K562 (cell line): ENCODE data around the gene MVP. TPM values are rescaled to one million over a fixed set of nuclear protein-coding genes. Genes with fewer than 3 reads are reported as not detected.

Experiments used
- C11orf30 ChIP-seq: fragments of 450-650 bp; IDR thresholded peaks from 2 replicates; pipeline ENCODE4 v1.6.1; 2016; ENCODE audit warnings: low read depth, mild to moderate bottlenecking
- CBX5 ChIP-seq: IDR thresholded peaks from 2 replicates; pipeline ENCODE4 v1.6.1; 2014; ENCODE audit warnings: low read depth, borderline replicate concordance
- DNMT1 ChIP-seq: fragments of 450-650 bp; IDR thresholded peaks from 2 replicates; pipeline ENCODE4 v1.6.1; 2016; ENCODE audit warnings: antibody characterized with exemption, mild to moderate bottlenecking
- E2F3 ChIP-seq: fragments of 250-450 bp; sonication (Bioruptor Pico); IDR thresholded peaks from 2 replicates; pipeline ENCODE4 v1.4.0; 2020; ENCODE audit warnings: mild to moderate bottlenecking
- GATAD2A ChIP-seq: fragments of 450-650 bp; IDR thresholded peaks from 2 replicates; pipeline ENCODE4 v1.6.1; 2017
- HNRNPLL ChIP-seq: fragments of 200-400 bp; formaldehyde crosslinking; IDR thresholded peaks from 2 replicates; pipeline ENCODE4 v1.6.1; 2017; ENCODE audit warnings: low read length, low read depth, mild to moderate bottlenecking; ENCODE audit not compliant: poor library complexity, severe bottlenecking
- MAFF ChIP-seq: IDR thresholded peaks from 2 replicates; pipeline ENCODE4 v1.6.1; 2012; ENCODE audit warnings: low read length, improper control_type of control experiment
- PCBP2 ChIP-seq: fragments of 200-400 bp; formaldehyde crosslinking; IDR thresholded peaks from 2 replicates; pipeline ENCODE4 v1.6.1; 2018; ENCODE audit warnings: low read length, low read depth, mild to moderate bottlenecking, moderate library complexity; ENCODE audit not compliant: poor library complexity, severe bottlenecking
- POLR2AphosphoS5 ChIP-seq: IDR thresholded peaks from 2 replicates; pipeline ENCODE4 v1.6.1; 2011; ENCODE audit warnings: mild to moderate bottlenecking, low read depth, low read length, moderate library complexity; ENCODE audit not compliant: control insufficient read depth, insufficient read depth
- SRSF3 ChIP-seq: fragments of 200-400 bp; formaldehyde crosslinking; IDR thresholded peaks from 2 replicates; pipeline ENCODE4 v1.6.1; 2016; ENCODE audit warnings: mild to moderate bottlenecking, low read length, moderate library complexity; ENCODE audit not compliant: insufficient read depth
- ZC3H4 ChIP-seq: sonication (generic); formaldehyde crosslinking; IDR thresholded peaks from 2 replicates; pipeline ENCODE4 v1.9.0; 2021; ENCODE audit warnings: missing genetic modification reagents, borderline replicate concordance
- ZNF316 ChIP-seq: fragments of 450-650 bp; IDR thresholded peaks from 2 replicates; pipeline ENCODE4 v1.6.1; 2016
- ZNF444 ChIP-seq: fragments of 250-450 bp; sonication (Bioruptor Pico); IDR thresholded peaks from 2 replicates; pipeline ENCODE4 v1.4.0; 2020; ENCODE audit warnings: mild to moderate bottlenecking, moderate library complexity
- polyA plus RNA-seq, 8 experiments: library from polyadenylated mRNA; depleted of rRNA in 4 of 8; stranded (reverse) in 5 of 8; unstranded in 3 of 8; fragments of >200 nt; fragmentation: Nextera tagmentation in 2 of 8; fragmentation: Illumina TruSeq in 1 of 8; extraction: Ambion mirVana in 2 of 8; extraction: Trizol in 1 of 8; gene quantifications; 2 replicates each; pipeline versions ENCODE4 v1.2.1 to v1.2.3, GENCODE V29; 2011 to 2014; ENCODE audit warnings: inconsistent platforms in 1 of 8, missing spikeins in 1 of 8
- total RNA-seq, 7 experiments: library from RNA; depleted of rRNA in 6 of 7; stranded (reverse); fragments of >200 nt in 6 of 7; fragmentation: Illumina TruSeq in 2 of 7; extraction: Trizol in 2 of 7; gene quantifications; 2 replicates each; pipeline versions ENCODE4 v1.2.1 to v1.2.3, GENCODE V29; 2011 to 2021; ENCODE audit warnings: low replicate concordance in 1 of 7
- TF ChIP-seq, protein P1 (sequence below): fragments of 450-650 bp; formaldehyde crosslinking; IDR thresholded peaks from 2 replicates; pipeline ENCODE4 v1.4.0; 2020; ENCODE audit warnings: mild to moderate bottlenecking
- TF ChIP-seq, protein P2 (sequence below): fragments of 250-450 bp; sonication (Bioruptor Pico); IDR thresholded peaks from 2 replicates; pipeline ENCODE4 v1.5.0; 2021
- TF ChIP-seq, protein P3 (sequence below): sonication (generic); formaldehyde crosslinking; IDR thresholded peaks from 2 replicates; pipeline ENCODE4 v1.8.1; 2023; ENCODE audit warnings: mild to moderate bottlenecking, missing genetic modification reagents
- TF ChIP-seq, protein P4 (sequence below): sonication (generic); IDR thresholded peaks from 2 replicates; pipeline ENCODE4 v1.6.1; 2016
- TF ChIP-seq, protein P5 (sequence below): sonication (generic); formaldehyde crosslinking; IDR thresholded peaks from 2 replicates; pipeline ENCODE4 v1.8.0; 2022; ENCODE audit warnings: mild to moderate bottlenecking, missing genetic modification reagents

Gene MVP
- total and polyA plus RNA-seq, 9 of the 15 experiments (the other 6 are each of a cell fraction or from before 2014, with no cell fraction given): 0.39 to 1.9 (median 0.76) TPM; not detected in 2

DNA sequence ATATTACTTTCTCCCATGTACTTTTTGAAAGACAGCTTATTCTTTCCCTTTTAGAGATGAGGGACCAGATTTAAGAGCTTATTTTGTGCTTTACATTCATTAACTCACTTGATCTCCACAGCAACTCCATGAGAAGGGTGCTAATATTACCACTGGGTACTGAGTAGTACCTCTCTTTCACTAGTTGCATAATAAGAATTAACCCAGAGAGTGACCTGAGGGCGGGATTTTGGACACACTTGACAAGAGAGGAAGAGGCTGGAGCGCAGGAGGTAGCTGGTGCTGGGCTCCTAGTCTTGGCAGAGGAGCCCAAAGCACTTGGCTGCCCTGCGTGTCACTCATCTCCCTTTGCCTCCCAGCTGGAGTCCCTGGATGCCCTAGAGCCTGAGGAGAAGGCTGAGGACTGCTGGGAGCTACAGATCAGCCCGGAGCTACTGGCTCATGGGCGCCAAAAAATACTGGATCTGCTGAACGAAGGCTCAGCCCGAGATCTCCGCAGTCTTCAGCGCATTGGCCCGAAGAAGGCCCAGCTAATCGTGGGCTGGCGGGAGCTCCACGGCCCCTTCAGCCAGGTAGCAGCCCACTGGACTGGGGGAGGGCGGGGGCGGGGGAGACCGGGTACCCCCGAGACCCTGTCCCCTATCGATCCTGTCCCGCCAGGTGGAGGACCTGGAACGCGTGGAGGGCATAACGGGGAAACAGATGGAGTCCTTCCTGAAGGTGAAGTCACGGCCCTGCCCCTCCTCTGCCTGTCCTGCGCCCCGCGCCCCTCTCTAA lies 15.6 kb upstream of the MVP start (continued):
- TF ChIP-seq, protein P1, sequence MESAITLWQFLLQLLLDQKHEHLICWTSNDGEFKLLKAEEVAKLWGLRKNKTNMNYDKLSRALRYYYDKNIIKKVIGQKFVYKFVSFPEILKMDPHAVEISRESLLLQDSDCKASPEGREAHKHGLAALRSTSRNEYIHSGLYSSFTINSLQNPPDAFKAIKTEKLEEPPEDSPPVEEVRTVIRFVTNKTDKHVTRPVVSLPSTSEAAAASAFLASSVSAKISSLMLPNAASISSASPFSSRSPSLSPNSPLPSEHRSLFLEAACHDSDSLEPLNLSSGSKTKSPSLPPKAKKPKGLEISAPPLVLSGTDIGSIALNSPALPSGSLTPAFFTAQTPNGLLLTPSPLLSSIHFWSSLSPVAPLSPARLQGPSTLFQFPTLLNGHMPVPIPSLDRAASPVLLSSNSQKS (CRISPR knock-in tag): no peak
- no peak for TF ChIP-seq HNRNPLL
- TF ChIP-seq, protein P2, sequence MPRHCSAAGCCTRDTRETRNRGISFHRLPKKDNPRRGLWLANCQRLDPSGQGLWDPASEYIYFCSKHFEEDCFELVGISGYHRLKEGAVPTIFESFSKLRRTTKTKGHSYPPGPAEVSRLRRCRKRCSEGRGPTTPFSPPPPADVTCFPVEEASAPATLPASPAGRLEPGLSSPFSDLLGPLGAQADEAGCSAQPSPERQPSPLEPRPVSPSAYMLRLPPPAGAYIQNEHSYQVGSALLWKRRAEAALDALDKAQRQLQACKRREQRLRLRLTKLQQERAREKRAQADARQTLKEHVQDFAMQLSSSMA: 0 out of 2 replicates have a peak, but pooled peaks have one; percentile 21
- TF ChIP-seq ZNF316: no peak
- peak; percentile 79; the same call in 1 of the 2 replicates for TF ChIP-seq SRSF3
- TF ChIP-seq, protein P3, sequence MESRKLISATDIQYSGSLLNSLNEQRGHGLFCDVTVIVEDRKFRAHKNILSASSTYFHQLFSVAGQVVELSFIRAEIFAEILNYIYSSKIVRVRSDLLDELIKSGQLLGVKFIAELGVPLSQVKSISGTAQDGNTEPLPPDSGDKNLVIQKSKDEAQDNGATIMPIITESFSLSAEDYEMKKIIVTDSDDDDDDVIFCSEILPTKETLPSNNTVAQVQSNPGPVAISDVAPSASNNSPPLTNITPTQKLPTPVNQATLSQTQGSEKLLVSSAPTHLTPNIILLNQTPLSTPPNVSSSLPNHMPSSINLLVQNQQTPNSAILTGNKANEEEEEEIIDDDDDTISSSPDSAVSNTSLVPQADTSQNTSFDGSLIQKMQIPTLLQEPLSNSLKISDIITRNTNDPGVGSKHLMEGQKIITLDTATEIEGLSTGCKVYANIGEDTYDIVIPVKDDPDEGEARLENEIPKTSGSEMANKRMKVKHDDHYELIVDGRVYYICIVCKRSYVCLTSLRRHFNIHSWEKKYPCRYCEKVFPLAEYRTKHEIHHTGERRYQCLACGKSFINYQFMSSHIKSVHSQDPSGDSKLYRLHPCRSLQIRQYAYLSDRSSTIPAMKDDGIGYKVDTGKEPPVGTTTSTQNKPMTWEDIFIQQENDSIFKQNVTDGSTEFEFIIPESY (CRISPR knock-in tag): no peak
- TF ChIP-seq CBX5: 0 out of 2 replicates have a peak, but pooled peaks have one; percentile 3
- no peak for TF ChIP-seq E2F3 (CRISPR knock-in tag)
- TF ChIP-seq ZC3H4 (CRISPR knock-in tag): peak; percentile 91; the same call in 1 of the 2 replicates
- peak; percentile 23; the same call in 1 of the 2 replicates for TF ChIP-seq POLR2AphosphoS5
- TF ChIP-seq MAFF: no peak
- no peak for TF ChIP-seq ZNF444 (CRISPR knock-in tag)
- no peak for TF ChIP-seq GATAD2A
- TF ChIP-seq, protein P4, sequence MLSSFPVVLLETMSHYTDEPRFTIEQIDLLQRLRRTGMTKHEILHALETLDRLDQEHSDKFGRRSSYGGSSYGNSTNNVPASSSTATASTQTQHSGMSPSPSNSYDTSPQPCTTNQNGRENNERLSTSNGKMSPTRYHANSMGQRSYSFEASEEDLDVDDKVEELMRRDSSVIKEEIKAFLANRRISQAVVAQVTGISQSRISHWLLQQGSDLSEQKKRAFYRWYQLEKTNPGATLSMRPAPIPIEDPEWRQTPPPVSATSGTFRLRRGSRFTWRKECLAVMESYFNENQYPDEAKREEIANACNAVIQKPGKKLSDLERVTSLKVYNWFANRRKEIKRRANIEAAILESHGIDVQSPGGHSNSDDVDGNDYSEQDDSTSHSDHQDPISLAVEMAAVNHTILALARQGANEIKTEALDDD: peak; percentile 18; the same call in 1 of the 2 replicates
- TF ChIP-seq DNMT1: no peak
- TF ChIP-seq C11orf30: no peak
- no peak for TF ChIP-seq PCBP2
- TF ChIP-seq, protein P5, sequence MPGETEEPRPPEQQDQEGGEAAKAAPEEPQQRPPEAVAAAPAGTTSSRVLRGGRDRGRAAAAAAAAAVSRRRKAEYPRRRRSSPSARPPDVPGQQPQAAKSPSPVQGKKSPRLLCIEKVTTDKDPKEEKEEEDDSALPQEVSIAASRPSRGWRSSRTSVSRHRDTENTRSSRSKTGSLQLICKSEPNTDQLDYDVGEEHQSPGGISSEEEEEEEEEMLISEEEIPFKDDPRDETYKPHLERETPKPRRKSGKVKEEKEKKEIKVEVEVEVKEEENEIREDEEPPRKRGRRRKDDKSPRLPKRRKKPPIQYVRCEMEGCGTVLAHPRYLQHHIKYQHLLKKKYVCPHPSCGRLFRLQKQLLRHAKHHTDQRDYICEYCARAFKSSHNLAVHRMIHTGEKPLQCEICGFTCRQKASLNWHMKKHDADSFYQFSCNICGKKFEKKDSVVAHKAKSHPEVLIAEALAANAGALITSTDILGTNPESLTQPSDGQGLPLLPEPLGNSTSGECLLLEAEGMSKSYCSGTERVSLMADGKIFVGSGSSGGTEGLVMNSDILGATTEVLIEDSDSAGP (CRISPR knock-in tag): no peak
